ENCODE results near the gene LKAAEAR1.

LKAAEAR1 gene

GRCh38 chr20:64080013-64080812, 4.0 kb downstream of the LKAAEAR1 start, which contains the start of gene OPRL1:
OPRL1 (plus strand) TSS chr20:64080082; CDS start chr20:64092721, 12,639 bp downstream.
- no peak for TF ChIP-seq CTCF (IDR thresholded peaks at IDR 0.05; ENCODE audit: low read depth, low read length, missing control alignments)
- peak within 1 kb of the TSS; percentile 92 for H3K4me3 ChIP-seq (ENCODE audit: low read depth, low read length)
- no peak for DNase-seq (ENCODE audit: low read depth)

GRCh38 chr20:64079273-64080012, 4.8 kb downstream of the LKAAEAR1 start, which contains the start of gene RGS19:
RGS19 (minus strand) TSS chr20:64079518; CDS start chr20:64076886, 2,632 bp downstream.
- no peak for DNase-seq (ENCODE audit: low read depth)
- H3K4me3 ChIP-seq (ENCODE audit: low read depth, low read length) = peak within 1 kb of the TSS; percentile 92
- TF ChIP-seq CTCF (IDR thresholded peaks at IDR 0.05; ENCODE audit: low read depth, low read length, missing control alignments) = no peak

GRCh38 chr20:64078934-64079272, 5.3 kb downstream of the LKAAEAR1 start:
- DNase-seq (ENCODE audit: low read depth) = no peak
- H3K4me3 ChIP-seq (ENCODE audit: low read depth, low read length) = peak overlapping the region; percentile 92
- TF ChIP-seq CTCF (IDR thresholded peaks at IDR 0.05; ENCODE audit: low read depth, low read length, missing control alignments) = no peak

GRCh38 chr20:64077876-64078551, 6.2 kb downstream of the LKAAEAR1 start:
- DNase-seq (ENCODE audit: low read depth) = no peak
- TF ChIP-seq CTCF (IDR thresholded peaks at IDR 0.05; ENCODE audit: low read depth, low read length, missing control alignments) = no peak
- H3K4me3 ChIP-seq (ENCODE audit: low read depth, low read length) = peak overlapping the region; percentile 92

- no peak for DNase-seq (ENCODE audit: low read depth)
- H3K4me3 ChIP-seq (ENCODE audit: low read depth, low read length) = peak overlapping the region; percentile 92
These were observed 6.7 kb downstream of the LKAAEAR1 start for GRCh38 chr20:64077541-64077875.

GRCh38 chr20:64077094-64077493, 7.1 kb downstream of the LKAAEAR1 start:
- no peak for TF ChIP-seq CTCF (IDR thresholded peaks at IDR 0.05; ENCODE audit: low read depth, low read length, missing control alignments)
- DNase-seq (ENCODE audit: low read depth) = no peak
- peak overlapping the region; percentile 92 for H3K4me3 ChIP-seq (ENCODE audit: low read depth, low read length)

More at GRCh38 chr20:64077541-64077875, 6.7 kb downstream of the LKAAEAR1 start:
- peak; percentile 3 for TF ChIP-seq CTCF (IDR thresholded peaks at IDR 0.05; ENCODE audit: low read depth, low read length, missing control alignments)
